Activated T-cell treated with anti-CD3 and anti-CD28 coated beads for 48 hours (primary cell): ENCODE data around the gene ZNF577.

Experiments used
- DNase-seq: peaks from one replicate; pipeline ENCODE4 v3.0.0-alpha.2; 2020; ENCODE audit warnings: low read depth

Gene ZNF577

GRCh38 chr19:51861870-51862622 lies 25.7 kb downstream of the ZNF577 start:
- no peak for DNase-seq

DNA sequence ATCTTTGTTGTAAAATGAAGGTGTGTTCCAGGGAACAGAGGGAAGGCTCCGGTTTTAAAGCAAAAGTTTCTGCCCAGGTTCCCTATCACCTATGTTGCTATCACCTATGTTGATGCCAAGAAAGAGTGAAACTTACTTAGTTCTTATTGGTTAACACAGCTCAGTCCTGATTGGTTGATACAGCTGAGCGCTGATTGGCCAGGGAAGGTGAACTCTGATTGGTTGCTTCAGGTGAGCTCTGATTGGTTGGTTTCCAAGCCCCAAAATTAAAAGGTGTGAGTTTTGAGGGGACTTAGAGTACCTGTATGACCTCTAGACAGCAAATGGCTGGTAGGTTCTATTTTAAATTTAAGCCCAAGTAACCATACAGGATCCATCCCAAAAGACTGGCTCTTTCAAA lies 50.6 kb downstream of the ZNF577 start:
- DNase-seq: no peak

- no peak for DNase-seq
These were observed 57.5 kb downstream of the ZNF577 start for GRCh38 chr19:51830274-51830673.

DNA sequence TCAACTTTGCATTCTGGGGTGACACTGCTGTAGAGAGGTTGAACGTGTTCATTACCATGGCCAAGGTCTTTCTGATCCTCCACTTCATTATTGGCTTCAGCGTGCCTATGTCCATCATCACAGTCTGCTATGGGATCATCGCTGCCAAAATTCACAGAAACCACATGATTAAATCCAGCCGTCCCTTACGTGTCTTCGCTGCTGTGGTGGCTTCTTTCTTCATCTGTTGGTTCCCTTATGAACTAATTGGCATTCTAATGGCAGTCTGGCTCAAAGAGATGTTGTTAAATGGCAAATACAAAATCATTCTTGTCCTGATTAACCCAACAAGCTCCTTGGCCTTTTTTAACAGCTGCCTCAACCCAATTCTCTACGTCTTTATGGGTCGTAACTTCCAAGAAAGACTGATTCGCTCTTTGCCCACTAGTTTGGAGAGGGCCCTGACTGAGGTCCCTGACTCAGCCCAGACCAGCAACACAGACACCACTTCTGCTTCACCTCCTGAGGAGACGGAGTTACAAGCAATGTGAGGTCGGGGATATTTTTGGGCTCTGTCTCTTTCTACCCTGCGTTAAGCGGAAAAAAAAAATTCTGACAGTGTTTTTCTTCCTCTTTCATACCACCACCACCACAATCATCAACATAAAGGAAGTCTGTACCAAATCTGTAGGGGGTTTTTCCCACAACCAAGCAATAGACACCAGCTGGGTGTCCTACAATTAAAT lies 63.3 kb downstream of the ZNF577 start:
- no peak for DNase-seq

DNA sequence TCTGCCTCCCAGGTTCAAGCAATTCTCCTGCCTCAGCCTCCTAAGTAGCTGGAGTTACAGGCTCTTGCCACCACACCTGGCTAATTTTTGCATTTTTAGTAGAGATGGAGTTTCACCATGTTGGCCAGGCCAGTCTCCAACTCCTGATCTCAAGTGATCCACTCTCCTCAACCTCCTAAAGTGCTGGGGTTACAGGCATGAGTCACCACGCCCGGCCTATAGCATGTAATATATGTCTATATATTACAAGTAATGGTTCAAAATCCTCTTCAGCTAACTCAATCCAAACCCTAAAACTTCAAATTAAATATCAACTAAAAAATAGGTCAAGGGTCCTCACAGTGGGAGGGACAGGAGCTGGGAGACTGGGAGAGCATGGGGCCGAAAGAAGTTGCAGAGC lies 64.8 kb downstream of the ZNF577 start:
- DNase-seq: no peak

- DNase-seq: no peak
These were observed 65.4 kb downstream of the ZNF577 start for GRCh38 chr19:51822325-51822724.

- no peak for DNase-seq
These were observed 65.8 kb downstream of the ZNF577 start for GRCh38 chr19:51821921-51822320.

GRCh38 chr19:51821456-51821855 lies 66.3 kb downstream of the ZNF577 start:
- no peak for DNase-seq
